HG03521 (cell line): ENCODE measurements around the gene KATNAL2.
A peak's percentile ranks its signal among the peaks of the same experiment; 100 is the strongest.

Source experiments
- ATAC-seq: cut with Tn5 transposase; IDR thresholded peaks from one replicate; pipeline ENCODE4 v1.9.1; 2021; ENCODE audit warnings: mild to moderate bottlenecking, moderate library complexity; ENCODE audit not compliant: unreplicated experiment

KATNAL2 gene

DNA sequence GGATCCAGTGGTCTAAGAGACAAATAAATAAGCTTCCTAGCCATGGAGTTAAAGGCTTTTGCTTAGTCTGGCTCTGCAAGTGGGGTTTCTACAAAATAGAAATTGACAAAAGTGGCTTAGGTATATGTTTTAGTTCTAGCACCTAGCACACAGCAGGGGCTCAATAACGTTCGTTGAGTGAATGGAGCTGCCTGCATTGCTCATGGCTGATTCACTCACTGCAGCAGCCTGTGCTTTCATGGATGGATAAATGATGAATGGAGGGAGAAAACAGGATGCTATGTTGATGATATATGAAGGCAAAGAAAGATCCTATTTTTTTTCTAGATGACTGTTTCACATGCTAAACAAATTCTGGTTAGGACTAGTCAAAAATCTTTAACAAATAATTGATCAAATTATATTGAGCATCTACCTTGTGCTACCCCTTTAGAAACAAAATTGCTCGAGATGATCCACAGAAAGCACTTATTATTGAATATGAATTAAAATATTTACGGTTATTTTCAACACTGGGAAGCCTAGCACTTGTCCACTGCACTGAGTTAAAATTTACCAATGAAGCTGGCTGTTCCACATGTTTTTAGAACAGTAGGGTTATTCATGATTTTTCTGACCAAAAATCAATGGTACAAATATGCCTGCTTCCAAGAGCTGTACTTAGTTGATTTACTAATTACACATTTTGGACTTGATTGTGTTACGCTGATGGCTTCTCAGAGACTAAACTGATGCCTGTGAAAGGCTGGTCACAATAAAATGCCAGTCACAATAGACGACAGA, 193.3 kb downstream of the KATNAL2 start:
- ATAC-seq, result no peak

DNA sequence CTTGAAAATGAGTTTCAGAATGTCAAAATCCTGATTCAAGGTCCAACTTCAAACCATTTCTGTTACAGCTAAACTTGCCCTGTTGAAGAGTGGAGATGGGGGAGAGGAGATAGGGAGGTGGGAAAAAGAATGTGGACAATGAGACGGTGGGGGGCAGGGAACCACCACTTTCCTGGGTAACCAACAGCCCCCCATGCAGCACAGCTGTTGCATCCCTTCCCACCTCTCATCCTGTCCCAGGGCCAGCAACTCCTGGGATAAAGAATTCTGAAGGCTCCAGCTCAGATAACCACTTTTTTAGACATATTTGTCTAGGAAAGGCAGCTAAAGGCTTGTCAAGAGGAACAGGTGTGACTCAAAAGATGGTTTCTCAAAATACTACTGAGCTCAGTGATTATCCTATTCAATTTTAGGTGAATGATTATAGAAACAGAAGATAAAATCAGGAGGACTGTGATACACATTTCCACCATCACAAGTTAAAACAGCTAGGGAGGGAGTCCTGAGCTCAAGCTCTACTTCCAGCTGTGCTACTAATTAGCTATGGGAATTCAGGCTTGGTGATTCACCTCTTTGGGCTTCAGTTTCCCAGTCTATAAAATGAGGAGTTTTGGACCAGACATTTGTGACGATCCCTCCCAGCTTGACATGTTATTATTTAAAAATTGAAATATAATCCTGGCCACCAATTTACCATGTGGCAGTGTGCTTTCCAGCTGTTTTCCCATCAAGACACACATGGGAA, 196.6 kb downstream of the KATNAL2 start:
- ATAC-seq, result no peak

DNA sequence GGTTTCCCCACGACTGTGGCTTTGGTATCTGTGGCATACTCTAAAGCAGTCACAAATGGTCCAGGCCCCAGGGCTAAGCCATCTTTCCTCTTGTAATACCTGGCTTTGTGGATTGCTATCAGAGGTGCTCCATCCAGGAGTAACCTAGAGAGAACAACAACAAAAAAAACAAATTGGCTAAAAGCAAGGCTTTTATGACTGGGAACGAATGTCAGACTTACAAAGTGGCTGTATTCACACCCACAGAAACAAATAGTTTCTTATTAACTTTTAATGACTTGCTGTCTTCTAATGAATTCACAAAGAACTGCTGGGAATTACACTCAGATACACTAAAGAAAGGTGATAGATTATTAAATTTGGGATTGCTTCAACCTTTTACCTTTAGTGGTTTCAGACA, 197.8 kb downstream of the KATNAL2 start:
- no peak for ATAC-seq

DNA sequence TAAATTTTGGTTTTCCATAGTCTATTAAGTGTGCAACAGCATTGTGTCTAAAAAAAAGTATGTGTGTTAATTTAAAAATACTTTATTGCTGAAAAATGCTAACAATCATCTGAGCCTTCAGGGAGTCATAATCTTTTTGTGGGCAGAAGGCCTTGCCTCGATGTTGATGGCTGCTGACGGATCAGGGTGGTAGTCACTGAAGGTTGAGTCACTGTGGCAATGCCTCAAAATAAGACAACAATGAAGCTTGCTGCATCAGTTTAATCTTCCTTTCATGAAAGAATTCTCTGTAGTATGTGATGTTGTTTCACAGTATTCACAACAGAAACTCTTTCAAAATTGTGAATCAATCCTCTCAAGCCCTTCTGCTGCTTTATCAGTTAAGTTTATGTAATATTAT, 201.6 kb downstream of the KATNAL2 start:
- ATAC-seq, result no peak

DNA sequence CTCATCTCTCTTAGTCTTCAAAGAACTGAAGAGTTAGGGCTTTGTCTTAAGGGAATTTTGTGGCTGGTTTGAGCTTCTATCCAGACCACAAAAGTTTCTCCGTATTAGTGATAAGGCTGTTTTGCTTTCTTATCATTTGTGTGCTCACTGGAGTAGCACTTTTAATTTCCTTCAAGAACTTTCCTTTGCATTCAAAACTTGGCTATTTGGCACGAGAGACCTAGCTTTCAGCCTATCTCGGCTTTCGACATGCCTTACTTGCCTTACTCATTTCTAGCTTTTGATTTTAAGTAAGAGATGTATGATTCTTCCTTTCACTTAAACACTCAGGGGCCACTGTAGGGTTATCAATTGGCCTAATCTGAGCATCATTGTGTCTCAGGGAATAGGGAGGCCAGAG, 203.0 kb downstream of the KATNAL2 start:
- ATAC-seq, result peak; percentile 70

DNA sequence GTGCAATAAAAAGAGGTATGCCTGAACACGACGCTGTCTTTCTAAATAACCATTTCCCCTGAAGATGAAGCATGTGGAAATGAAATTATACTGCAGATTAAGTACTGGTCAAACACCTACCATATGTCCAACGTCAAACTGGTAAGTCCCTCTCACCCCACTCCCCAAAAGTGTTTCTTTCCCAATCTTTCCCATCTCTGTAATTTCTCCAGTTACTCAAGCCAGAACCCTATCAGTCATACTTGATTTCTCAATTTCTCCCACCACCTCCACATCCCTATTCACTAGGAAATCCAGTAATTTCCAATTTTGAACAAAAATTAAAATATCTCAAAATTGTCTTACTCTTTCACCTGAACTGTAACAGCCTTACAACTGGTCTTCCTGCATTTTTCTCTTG, 203.7 kb downstream of the KATNAL2 start:
- no peak for ATAC-seq

DNA sequence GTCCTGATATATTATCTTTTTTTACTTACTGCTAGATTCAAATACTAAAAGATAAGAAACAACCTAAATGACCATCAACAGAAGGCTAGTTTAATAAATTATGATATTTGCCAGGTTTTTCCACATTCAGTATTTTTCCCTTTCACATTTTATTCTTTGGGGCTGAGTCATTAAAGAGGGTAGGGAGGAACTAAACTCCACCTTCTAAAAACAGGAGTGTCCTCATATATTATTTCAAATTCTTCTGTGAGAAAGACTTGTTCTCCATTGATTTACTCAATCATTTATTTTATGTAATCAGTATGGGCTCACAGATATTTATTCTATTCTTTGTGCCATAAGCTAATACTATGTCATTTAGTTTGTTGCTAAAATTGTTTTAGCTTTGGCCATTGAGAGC, 223.9 kb downstream of the KATNAL2 start:
- no peak for ATAC-seq

DNA sequence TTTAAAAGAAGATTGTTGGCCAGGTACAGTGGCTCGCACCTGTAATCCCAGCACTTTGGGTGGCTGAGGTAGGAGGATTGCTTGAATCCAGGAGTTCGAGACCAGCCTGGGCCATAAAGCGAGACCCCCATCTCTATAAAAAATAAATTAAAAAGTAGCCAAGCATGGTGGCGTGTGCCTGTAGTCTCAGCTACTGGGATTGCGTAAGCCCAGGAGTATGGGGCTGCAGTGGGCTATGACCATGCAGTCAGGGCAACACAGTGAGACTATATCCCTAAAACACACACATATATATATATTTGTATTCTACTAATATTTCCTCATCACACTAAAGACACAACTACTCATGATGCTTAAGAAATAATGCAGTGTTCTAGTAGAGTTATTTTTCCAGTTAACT, 225.8 kb downstream of the KATNAL2 start:
- no peak for ATAC-seq

DNA sequence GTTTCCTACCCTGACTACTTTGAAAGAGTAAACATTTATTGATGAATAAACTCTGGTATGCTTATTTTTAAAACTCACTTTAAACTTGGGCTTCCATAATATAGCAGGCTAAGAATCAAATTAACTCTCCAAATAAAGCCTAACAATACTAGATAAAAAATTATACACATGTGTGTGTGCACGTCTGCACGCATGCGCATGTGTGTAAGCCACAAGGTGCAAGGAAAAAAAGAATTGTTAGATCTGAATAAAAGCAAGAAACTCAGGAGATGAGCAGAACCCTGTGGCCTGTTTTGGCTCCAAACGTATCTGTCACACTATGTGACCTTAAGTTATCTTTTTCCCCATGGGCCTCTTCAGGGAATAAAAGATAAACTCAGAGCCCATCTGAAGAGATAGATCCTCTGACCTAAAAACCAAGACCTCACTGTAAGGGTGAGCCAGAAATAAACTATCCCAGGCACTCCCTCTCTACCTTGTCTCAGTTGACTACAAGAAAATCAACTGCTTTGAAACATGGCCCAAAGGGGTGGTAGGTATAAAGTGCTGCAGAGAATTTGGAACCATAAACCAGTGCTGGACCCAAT, 226.6 kb downstream of the KATNAL2 start:
- ATAC-seq, result no peak

DNA sequence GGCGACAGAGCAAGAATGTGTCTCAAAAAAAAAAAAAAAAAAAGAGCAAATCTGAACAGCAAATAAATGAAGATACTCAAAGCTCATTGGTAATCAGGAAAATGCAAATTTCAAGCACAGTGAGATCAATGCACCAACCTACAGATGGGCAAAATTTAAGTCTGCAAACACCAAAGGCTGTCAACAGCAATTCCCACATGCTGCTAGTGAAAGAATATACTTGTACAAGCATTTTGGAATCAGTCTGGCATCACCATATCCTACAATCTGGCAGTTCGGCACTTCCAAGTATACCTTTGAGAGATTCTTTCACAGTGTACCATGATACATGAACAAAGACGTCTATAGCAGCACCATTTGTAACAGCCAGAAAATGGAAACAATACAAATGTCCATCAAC, 228.8 kb downstream of the KATNAL2 start:
- ATAC-seq, result no peak

DNA sequence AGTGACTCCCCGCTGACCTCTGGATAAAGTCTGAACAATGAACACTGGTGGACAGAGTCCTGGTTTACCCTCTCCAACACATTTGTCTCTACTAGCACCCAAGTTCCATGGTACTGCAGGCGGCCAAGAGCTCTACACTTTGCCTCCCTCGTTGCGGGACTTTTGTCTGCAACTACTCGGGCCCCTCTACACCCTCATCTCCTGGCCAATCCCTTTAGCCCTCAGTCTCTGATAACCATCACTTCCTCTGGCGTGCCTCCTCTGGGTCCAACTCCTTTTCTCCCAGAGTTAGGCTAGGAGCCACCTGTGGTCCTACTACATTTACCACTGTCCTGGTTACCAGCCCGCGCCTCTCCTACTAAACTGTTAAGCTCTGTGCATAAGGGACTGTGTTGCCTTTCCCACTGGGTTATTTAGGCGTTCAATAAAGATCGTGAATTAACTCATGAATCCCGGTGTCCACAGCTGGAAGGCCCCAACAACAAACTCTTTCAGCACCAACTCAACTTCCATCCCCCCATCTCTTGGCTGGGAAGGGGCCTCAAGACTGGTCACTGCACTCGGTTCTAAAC, 232.1 kb downstream of the KATNAL2 start:
- ATAC-seq, result no peak

DNA sequence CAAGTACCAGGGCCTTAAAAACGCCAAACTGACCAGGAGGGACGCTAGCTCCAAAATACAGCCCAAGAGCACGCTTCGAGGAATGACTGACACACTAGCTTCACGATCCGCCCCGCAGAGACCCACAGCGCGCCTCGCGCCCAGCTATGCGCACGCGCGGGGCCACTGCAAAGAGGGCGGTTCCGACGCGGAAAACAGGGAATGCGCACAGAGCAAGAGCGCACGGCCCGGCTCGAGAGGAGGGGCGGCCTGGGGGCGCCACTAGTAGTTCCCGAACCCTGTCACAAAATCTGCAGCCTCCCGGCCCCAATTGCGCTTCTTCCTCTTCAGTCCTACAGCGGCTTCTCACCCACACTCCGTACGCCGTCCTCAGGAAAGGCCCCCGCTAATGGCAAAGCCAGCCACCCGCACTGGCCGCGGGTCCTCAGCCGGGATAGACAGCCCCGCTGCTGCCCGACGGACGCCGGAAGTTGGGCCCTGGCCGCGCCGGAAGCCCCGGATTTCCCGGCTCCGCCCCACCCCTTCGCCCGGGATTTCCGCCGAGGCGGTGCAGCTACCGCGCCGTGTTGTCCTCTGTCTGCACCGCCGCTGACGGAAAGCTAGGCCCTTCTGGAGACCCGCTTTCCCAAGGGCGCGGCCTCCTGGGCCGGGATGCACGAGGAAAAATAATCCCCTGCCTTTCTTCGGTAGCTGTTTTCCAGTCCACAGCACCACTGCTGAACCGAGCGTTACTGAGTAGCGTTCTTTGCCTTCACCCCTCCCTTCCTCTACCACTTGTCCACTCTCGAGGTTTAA, 232.8 kb downstream of the KATNAL2 start, which contains the start of gene HDHD2:
Gene HDHD2, minus strand, starts transcription at position 472 of the 795 bp plus-strand sequence. CDS start 14,061 bp downstream, outside the sequence.
- ATAC-seq, result peak; percentile 77

DNA sequence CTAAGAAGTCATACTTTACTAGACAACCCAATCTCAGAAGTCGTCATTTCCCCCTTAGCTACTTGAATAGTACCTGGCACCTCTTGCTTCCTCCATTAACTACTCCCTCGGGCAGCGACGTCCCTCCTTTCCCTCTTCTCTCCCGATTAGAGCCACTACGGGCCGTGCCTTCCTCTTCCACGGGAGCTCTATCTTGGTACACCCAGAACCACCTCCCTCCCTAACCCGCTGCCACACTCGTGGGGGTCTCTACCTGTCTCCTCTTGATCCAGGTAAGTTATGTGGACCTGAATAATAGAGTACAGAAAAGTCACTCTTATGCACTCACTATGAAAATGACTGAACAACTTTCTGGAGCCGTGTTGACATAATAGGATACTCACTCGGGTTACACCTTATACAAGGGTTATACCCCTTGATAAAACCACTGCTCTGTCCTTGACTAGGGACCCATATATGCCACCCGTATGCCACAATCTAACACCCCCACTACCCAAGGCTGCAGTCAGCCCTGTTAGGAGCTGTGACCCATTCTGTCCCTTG, 233.5 kb downstream of the KATNAL2 start:
- peak; percentile 16 for ATAC-seq

DNA sequence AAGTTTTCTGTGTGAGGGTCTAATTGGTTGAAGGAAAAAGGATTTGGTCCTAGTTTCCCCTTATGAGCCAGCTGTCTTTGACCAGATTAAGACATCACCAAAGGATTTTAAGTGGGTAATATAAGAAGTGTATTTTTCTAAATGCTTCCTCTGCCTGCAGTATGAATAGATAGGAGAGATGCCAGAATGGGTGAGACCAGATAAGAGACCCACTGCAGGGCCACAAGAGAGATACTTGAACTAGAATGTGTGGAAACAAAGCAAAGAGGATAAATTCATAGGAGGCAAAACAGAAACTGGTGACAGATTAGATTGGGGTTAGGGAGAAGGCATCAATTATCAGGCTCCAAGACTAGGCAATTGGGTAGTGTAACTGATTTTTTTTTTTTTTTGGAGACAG, 234.0 kb downstream of the KATNAL2 start:
- no peak for ATAC-seq
